ENCODE data around the gene EPHB4. TPM values are rescaled to one million over a fixed set of nuclear protein-coding genes. Genes with fewer than 3 reads are reported as not detected.
"Not testable (repeated sequence)": the region's sequence is repeated elsewhere in the genome, so short reads cannot be mapped to it uniquely, and the experiment has no call there.

The EPHB4 gene
- total RNA-seq, 4 donors from 2014 or later, result 29.1 to 55.0 (median 36.5) TPM

DNA sequence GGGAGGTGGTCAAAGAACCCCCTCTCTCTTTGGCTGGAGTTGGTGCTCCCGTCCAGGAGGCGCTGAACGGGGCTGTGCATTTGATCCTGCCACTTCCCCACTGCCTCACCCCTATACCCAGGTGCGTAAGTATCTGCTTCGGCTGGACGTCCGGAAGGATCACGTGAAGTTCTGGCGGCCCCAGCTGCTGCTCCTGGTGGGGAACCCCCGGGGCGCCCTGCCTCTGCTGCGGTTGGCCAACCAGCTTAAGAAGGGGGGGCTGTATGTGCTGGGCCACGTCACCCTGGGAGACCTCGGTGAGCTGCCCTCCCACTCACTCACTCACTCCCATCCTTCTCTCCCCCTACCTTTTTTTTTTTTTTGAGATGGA lies 34.3 kb upstream of the EPHB4 start:
- no peak for DNase-seq
- Histone ChIP-seq H3K27me3 (no peaks in the 10 kb centered on the region), H3K27ac (no peak overlapping the region), H3K36me3 (peaks cover 16 to 68% (median 19%) of the 10 kb centered on the region in 3 donors), H3K4me3 (no peak overlapping the region), H3K9me3 (no peaks in the 10 kb centered on the region), H3K4me1 (peaks cover 11 to 29% (median 11%) of the 10 kb centered on the region in 3 donors)
- 87 to 88% methylated on average over 10 to 14 of the region's 14 CpGs for WGBS, 2 donors
- intact Hi-C loops (cut with DNase I), result no loop called here
- TF ChIP-seq POLR2A (IDR thresholded peaks at IDR 0.05), result no peak

DNA sequence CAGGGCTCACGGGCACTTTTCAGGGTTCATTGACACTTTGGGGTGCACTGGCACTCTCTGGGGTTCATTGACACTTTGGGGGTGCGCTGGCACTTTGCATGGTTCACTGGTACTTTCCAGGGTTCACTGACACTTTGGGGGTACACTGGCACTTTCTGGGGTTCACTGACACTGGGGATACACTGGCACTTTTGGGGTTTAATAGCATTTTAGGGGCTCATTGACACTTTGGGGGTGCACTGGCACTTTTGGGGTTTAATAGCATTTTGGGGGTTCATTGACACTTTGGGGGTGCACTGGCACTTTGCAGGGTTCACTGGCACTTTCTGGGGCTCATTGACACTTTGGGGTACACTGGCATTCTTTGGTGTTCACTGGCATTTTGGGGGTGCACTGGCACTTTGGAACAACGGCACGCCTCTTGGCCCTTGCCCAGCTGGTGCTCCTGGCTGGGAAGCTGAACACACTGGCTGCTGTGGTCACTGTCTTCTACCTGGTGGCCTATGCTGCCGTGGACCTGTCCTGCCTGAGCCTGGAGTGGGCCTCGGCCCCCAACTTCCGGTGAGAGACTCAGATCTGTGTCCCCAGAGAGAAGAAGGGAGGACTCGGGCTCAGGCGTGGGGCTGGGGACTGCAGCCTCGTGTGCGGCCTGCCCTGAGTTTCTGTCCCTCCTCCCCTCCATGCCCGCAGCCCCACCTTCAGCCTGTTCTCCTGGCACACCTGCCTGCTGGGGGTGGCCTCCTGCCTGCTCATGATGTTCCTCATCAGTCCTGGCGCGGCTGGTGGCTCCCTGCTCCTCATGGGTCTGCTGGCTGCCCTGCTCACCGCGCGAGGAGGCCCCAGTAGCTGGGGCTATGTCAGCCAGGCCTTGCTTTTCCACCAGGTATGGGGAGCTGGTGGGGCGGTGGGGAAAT lies 33.6 kb upstream of the EPHB4 start:
- no peaks in the 10 kb centered on the region for H3K27me3 ChIP-seq
- H3K9me3 ChIP-seq, result no peaks in the 10 kb centered on the region
- peaks cover 16 to 74% (median 19%) of the 10 kb centered on the region in 3 donors for H3K36me3 ChIP-seq
- intact Hi-C loops (cut with DNase I), result no loop called here
- no peak overlapping the region for H3K27ac ChIP-seq
- no peak for DNase-seq
- TF ChIP-seq, protein P1, sequence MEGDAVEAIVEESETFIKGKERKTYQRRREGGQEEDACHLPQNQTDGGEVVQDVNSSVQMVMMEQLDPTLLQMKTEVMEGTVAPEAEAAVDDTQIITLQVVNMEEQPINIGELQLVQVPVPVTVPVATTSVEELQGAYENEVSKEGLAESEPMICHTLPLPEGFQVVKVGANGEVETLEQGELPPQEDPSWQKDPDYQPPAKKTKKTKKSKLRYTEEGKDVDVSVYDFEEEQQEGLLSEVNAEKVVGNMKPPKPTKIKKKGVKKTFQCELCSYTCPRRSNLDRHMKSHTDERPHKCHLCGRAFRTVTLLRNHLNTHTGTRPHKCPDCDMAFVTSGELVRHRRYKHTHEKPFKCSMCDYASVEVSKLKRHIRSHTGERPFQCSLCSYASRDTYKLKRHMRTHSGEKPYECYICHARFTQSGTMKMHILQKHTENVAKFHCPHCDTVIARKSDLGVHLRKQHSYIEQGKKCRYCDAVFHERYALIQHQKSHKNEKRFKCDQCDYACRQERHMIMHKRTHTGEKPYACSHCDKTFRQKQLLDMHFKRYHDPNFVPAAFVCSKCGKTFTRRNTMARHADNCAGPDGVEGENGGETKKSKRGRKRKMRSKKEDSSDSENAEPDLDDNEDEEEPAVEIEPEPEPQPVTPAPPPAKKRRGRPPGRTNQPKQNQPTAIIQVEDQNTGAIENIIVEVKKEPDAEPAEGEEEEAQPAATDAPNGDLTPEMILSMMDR (IDR thresholded peaks at IDR 0.05), result no peak
- TF ChIP-seq POLR2A (IDR thresholded peaks at IDR 0.05), result no peak
- 80 to 89% methylated on average over 4 to 5 of the region's 18 CpGs for whole genome bisulfite sequencing, 2 donors
- no peak overlapping the region for H3K4me3 ChIP-seq
- H3K4me1 ChIP-seq, result peaks cover 4 to 22% (median 5%) of the 10 kb centered on the region in 3 donors

DNA sequence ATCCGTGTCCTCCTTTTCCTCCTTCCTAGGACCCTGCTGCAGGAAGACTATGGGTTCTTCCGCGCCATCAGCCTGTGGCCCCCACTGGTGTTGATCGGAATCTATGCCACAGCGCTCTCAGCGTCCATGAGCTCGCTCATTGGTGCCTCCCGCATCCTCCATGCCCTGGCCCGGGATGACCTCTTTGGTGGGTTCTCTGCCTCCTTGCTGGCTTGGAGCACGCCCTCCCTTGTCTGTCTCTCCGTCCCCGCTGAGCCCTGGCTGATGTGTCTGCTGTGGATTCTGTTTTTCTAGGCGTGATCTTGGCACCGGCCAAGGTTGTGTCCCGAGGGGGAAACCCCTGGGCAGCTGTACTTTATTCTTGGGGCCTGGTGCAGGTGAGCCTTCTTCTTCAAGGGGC lies 32.5 kb upstream of the EPHB4 start:
- TF ChIP-seq POLR2A (IDR thresholded peaks at IDR 0.05), result no peak
- TF ChIP-seq, protein P1 (IDR thresholded peaks at IDR 0.05), result no peak
- H3K4me1 ChIP-seq, result peaks cover 0 to 11% (median 0%) of the 10 kb centered on the region in 3 donors
- H3K27ac ChIP-seq, result no peak overlapping the region
- peaks cover 16 to 81% (median 19%) of the 10 kb centered on the region in 3 donors for H3K36me3 ChIP-seq
- no peak overlapping the region for H3K4me3 ChIP-seq
- H3K9me3 ChIP-seq, result no peaks in the 10 kb centered on the region
- WGBS, 2 donors, result 81 to 85% methylated on average over 10 to 15 of the region's 15 CpGs
- no peak for DNase-seq
- intact Hi-C loops (cut with DNase I), result loop anchor here (5.0 kb wide), 1 partner anchor 163 kb away; no protein-coding TSS in a partner anchor
- no peaks in the 10 kb centered on the region for H3K27me3 ChIP-seq

DNA sequence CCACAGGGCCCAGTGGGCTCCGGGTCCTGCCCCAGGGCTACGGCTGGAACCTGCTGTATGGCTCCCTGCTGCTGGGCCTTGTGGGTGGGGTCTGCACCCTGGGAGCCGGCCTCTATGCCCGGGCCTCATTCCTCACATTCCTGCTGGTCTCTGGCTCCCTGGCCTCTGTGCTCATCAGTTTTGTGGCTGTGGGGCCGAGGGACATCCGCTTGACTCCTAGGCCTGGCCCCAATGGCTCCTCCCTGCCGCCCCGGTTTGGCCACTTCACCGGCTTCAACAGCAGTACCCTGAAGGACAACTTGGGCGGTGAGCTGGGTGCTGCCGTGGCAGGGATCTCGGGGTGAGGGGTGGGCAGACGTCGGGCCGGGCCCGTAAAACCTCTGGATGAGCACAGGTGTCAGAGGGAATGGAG lies 29.6 kb upstream of the EPHB4 start:
- intact Hi-C loops (cut with DNase I), result loop anchor here (5.0 kb wide), 1 partner anchor 160 kb away; no protein-coding TSS in a partner anchor
- peaks cover 15 to 64% (median 16%) of the 10 kb centered on the region in 3 donors for H3K36me3 ChIP-seq

DNA sequence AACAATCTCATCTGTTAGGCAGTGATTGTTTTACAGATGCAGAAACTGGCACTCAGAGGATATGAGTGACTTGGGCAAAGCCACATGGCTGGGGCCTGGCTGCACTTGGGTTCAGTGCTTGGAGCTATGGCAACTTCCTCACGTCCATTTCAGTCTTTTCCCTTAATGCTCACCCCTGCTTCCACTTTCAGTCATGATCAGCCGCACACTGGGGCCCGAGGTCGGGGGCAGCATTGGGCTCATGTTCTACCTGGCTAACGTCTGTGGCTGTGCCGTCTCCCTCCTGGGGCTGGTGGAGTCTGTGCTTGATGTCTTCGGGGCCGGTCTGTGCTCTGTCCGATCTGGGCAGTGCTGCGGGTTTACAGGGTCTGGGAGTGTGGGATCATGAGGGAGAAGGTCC lies 28.2 kb upstream of the EPHB4 start:
- peaks cover 2 to 51% (median 7%) of the 10 kb centered on the region in 3 donors for H3K36me3 ChIP-seq
- H3K27me3 ChIP-seq, result no peaks in the 10 kb centered on the region
- no peak for DNase-seq
- intact Hi-C loops (cut with DNase I), result loop anchor here (5.0 kb wide), 1 partner anchor 158 kb away; no protein-coding TSS in a partner anchor
- no peak overlapping the region for H3K4me3 ChIP-seq
- WGBS, 2 donors, result 91 to 100% methylated on average over 1 to 10 of the region's 10 CpGs
- H3K4me1 ChIP-seq, result peaks cover 17 to 34% (median 18%) of the 10 kb centered on the region in 3 donors
- H3K9me3 ChIP-seq, result no peaks in the 10 kb centered on the region
- TF ChIP-seq, protein P1 (IDR thresholded peaks at IDR 0.05), result no peak
- TF ChIP-seq POLR2A (IDR thresholded peaks at IDR 0.05), result no peak
- no peak overlapping the region for H3K27ac ChIP-seq

More for the DNA sequence above, 29.6 kb upstream of the EPHB4 start:
- WGBS, 2 donors, result 100% methylated on average over 1 to 7 of the region's 16 CpGs
- H3K27ac ChIP-seq, result no peak overlapping the region
- H3K4me1 ChIP-seq, result peaks cover 14 to 28% (median 16%) of the 10 kb centered on the region in 3 donors
- TF ChIP-seq, protein P1 (IDR thresholded peaks at IDR 0.05), result no peak
- no peak for TF ChIP-seq POLR2A (IDR thresholded peaks at IDR 0.05)
- no peaks in the 10 kb centered on the region for H3K9me3 ChIP-seq
- no peaks in the 10 kb centered on the region for H3K27me3 ChIP-seq
- H3K4me3 ChIP-seq, result no peak overlapping the region
- no peak for DNase-seq

DNA sequence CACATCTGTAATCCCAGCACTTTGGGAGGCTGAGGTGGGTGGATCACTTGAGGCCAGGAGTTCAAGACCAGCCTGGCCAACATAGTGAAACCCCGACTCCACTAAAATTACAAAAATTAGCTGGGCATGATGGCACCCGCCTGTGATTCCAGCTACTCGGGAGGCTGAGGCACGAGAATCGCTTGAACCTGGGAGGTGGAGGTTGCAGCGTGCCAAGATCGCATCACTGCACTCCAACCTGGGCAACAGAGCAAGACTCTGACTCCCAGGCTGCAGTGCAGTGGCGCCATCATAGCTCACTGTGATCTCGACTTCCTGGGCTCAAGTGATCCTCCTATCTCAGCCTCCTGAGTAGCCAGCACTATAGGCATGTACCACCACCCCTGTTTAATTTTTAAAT lies 27.6 kb upstream of the EPHB4 start:
- H3K4me3 ChIP-seq, H3K27me3 ChIP-seq, DNase-seq, H3K27ac ChIP-seq, H3K9me3 ChIP-seq: not testable (repeated sequence)
- 93 to 97% methylated on average over 4 to 9 of the region's 9 CpGs for WGBS, 2 donors
- intact Hi-C loops (cut with DNase I), result loop anchor here (5.0 kb wide), 2 partner anchors 58 to 158 kb away; no protein-coding TSS in a partner anchor
- Histone ChIP-seq H3K4me1 (peaks cover 17 to 34% (median 18%) of the 10 kb centered on the region in 3 donors), H3K36me3 (peaks cover 0 to 45% (median under 1%) of the 10 kb centered on the region in 3 donors)
